ENCODE data around the gene TBCK. TPM values are rescaled to one million over a fixed set of nuclear protein-coding genes. Genes with fewer than 3 reads are reported as not detected.

Gene TBCK
- polyA plus RNA-seq, 1 of the 3 experiments (the other 2 are of a cell fraction) = 14.6 TPM

- no peaks in the 10 kb centered on the region for H4K20me1 ChIP-seq (ENCODE audit: insufficient read depth)
- no peak overlapping the region for H3K4me3 ChIP-seq (ENCODE audit: low read depth in 2 of 2, low read length in 1 of 2)
- no peak for DNase-seq
- H3K27me3 ChIP-seq (ENCODE audit: insufficient read depth) = no peaks in the 10 kb centered on the region
- H2AFZ ChIP-seq (ENCODE audit: low read depth) = no peak overlapping the region
- no peaks in the 10 kb centered on the region for H3K36me3 ChIP-seq (replicated peaks in 1 of 2; ENCODE audit: control insufficient read depth in 1 of 2, insufficient read depth in 2 of 2, low read length in 1 of 2)
- H3K9me3 ChIP-seq = no peaks in the 10 kb centered on the region
- H3K27ac ChIP-seq (ENCODE audit: low read depth in 2 of 2, low read length in 1 of 2) = no peak overlapping the region
- no peaks in the 10 kb centered on the region for H3K79me2 ChIP-seq (ENCODE audit: insufficient read depth)
- POLR2A ChIA-PET = no interaction called here
- WGBS (ENCODE audit: low lambda C conversion rate) = 100% methylated on average over 1 of the region's 1 CpG
- H3K9me2 ChIP-seq = no peaks in the 10 kb centered on the region; the same call in 1 of the 2 replicates
- no peaks in the 10 kb centered on the region; a peak in 1 of 4 replicates for H3K4me1 ChIP-seq (ENCODE audit: control insufficient read depth in 1 of 2, insufficient read depth in 2 of 2, low read depth in 1 of 2, low read length in 1 of 2)
- TF ChIP-seq, protein P1, sequence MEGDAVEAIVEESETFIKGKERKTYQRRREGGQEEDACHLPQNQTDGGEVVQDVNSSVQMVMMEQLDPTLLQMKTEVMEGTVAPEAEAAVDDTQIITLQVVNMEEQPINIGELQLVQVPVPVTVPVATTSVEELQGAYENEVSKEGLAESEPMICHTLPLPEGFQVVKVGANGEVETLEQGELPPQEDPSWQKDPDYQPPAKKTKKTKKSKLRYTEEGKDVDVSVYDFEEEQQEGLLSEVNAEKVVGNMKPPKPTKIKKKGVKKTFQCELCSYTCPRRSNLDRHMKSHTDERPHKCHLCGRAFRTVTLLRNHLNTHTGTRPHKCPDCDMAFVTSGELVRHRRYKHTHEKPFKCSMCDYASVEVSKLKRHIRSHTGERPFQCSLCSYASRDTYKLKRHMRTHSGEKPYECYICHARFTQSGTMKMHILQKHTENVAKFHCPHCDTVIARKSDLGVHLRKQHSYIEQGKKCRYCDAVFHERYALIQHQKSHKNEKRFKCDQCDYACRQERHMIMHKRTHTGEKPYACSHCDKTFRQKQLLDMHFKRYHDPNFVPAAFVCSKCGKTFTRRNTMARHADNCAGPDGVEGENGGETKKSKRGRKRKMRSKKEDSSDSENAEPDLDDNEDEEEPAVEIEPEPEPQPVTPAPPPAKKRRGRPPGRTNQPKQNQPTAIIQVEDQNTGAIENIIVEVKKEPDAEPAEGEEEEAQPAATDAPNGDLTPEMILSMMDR (IDR thresholded peaks at IDR 0.05) = peak; percentile 26
- TF ChIP-seq NRF1 (IDR thresholded peaks at IDR 0.05; ENCODE audit: low read depth, low read length) = no peak
- H3K9ac ChIP-seq = no peak overlapping the region
- CTCF ChIA-PET = no interaction called here
- no peak overlapping the region for H3K4me2 ChIP-seq
- no peaks in the 10 kb centered on the region for H3F3A ChIP-seq (replicated peaks; ENCODE audit: insufficient read depth)
Measured at GRCh38 chr4:106140601-106141000, 175.4 kb downstream of the TBCK start.

DNA sequence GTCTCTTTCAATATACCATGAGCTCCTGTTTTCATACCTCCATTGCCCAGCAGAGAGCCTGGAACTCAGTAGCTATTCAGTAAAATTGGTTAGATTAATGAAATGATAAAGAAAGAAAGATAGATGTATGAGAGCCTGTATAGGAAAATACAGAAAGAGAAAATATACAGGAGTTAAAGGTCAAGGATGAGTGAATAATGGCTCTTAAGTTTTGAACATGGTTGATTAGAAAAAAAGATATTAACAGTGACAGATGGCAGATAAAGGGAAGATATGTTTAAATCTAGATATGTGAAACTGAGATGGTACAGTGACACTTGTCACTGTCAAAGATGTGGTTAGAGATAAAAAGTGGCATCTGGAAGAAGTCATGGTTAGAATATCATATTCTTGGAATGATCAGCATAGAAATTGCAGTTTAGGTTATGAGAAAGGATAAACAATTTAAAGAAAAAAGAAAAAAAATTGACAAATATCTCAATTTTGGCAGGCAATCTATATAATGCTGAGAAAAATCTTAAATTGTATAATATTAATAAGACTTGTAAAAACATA lies 179.2 kb downstream of the TBCK start:
- Histone ChIP-seq H3K9me2 (no peaks in the 10 kb centered on the region; the same call in 1 of the 2 replicates), H4K20me1 (ENCODE audit: insufficient read depth) (no peaks in the 10 kb centered on the region), H3F3A (replicated peaks; ENCODE audit: insufficient read depth) (no peaks in the 10 kb centered on the region), H3K9me3 (no peaks in the 10 kb centered on the region), H3K27ac (ENCODE audit: low read depth in 2 of 2, low read length in 1 of 2) (no peak overlapping the region), H3K4me2 (no peak overlapping the region), H3K27me3 (ENCODE audit: insufficient read depth) (no peaks in the 10 kb centered on the region), H3K9ac (no peak overlapping the region), H3K4me1 (ENCODE audit: control insufficient read depth in 1 of 2, insufficient read depth in 2 of 2, low read depth in 1 of 2, low read length in 1 of 2) (no peaks in the 10 kb centered on the region; a peak in 1 of 4 replicates), H3K79me2 (ENCODE audit: insufficient read depth) (no peaks in the 10 kb centered on the region), H2AFZ (ENCODE audit: low read depth) (no peak overlapping the region), H3K4me3 (ENCODE audit: low read depth in 2 of 2, low read length in 1 of 2) (no peak overlapping the region), H3K36me3 (replicated peaks in 1 of 2; ENCODE audit: control insufficient read depth in 1 of 2, insufficient read depth in 2 of 2, low read length in 1 of 2) (no peaks in the 10 kb centered on the region)
- ChIA-PET POLR2A (no interaction called here), CTCF (no interaction called here)
- TF ChIP-seq PBX3 (IDR thresholded peaks at IDR 0.05) (peak; percentile 28; the same call in 1 of the 2 replicates), FOSL2 (IDR thresholded peaks at IDR 0.05; ENCODE audit: borderline replicate concordance, low read depth) (no peak), TCF12 (IDR thresholded peaks at IDR 0.05) (peak; percentile 55; the same call in 1 of the 2 replicates)
- no peak for DNase-seq

DNA sequence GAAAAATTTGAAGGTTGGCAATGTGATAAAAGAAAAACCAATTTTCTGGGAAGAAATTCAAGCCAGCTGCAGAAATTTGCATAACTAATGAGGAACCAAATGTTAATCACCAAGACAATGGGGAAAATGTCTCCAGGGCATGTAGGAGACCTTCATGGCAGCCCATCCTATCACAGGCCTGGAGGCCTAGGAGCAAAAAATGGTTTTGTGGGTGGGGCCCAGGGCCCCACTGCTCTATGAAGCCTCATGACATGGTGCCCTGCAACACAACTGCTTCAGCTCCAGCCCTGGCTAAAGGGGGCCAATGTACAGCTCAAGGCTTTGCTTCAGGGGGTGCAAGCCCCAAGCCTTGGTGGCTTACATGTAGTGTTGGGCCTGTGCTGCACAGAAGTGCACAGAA lies 184.0 kb downstream of the TBCK start:
- ChIA-PET POLR2A (no interaction called here), CTCF (no interaction called here)

More for the DNA sequence above, 184.0 kb downstream of the TBCK start:
- Histone ChIP-seq H3K4me2 (no peak overlapping the region), H3K4me1 (ENCODE audit: control insufficient read depth in 1 of 2, insufficient read depth in 2 of 2, low read depth in 1 of 2, low read length in 1 of 2) (no peaks in the 10 kb centered on the region; a peak in 1 of 4 replicates), H3F3A (replicated peaks; ENCODE audit: insufficient read depth) (no peaks in the 10 kb centered on the region), H3K36me3 (replicated peaks in 1 of 2; ENCODE audit: control insufficient read depth in 1 of 2, insufficient read depth in 2 of 2, low read length in 1 of 2) (peaks cover 0 to 3% of the 10 kb centered on the region in 2 experiments), H2AFZ (ENCODE audit: low read depth) (no peak overlapping the region), H4K20me1 (ENCODE audit: insufficient read depth) (no peaks in the 10 kb centered on the region), H3K27ac (ENCODE audit: low read depth in 2 of 2, low read length in 1 of 2) (no peak overlapping the region), H3K27me3 (ENCODE audit: insufficient read depth) (no peaks in the 10 kb centered on the region), H3K9ac (no peak overlapping the region), H3K9me3 (no peaks in the 10 kb centered on the region), H3K4me3 (ENCODE audit: low read depth in 2 of 2, low read length in 1 of 2) (no peak overlapping the region), H3K79me2 (ENCODE audit: insufficient read depth) (no peaks in the 10 kb centered on the region), H3K9me2 (no peaks in the 10 kb centered on the region)
- TF ChIP-seq ZBTB33 (IDR thresholded peaks at IDR 0.05; ENCODE audit: borderline replicate concordance, low read depth) = no peak
- TF ChIP-seq, protein P2, sequence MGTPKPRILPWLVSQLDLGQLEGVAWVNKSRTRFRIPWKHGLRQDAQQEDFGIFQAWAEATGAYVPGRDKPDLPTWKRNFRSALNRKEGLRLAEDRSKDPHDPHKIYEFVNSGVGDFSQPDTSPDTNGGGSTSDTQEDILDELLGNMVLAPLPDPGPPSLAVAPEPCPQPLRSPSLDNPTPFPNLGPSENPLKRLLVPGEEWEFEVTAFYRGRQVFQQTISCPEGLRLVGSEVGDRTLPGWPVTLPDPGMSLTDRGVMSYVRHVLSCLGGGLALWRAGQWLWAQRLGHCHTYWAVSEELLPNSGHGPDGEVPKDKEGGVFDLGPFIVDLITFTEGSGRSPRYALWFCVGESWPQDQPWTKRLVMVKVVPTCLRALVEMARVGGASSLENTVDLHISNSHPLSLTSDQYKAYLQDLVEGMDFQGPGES (IDR thresholded peaks at IDR 0.05; ENCODE audit: low read depth, low read length) = no peak
- TF ChIP-seq MAX (IDR thresholded peaks at IDR 0.05; ENCODE audit: low read depth) = no peak
- TF ChIP-seq TAF1 (IDR thresholded peaks at IDR 0.05; ENCODE audit: borderline replicate concordance, low read depth, low read length) = no peak
- TF ChIP-seq, protein P3, sequence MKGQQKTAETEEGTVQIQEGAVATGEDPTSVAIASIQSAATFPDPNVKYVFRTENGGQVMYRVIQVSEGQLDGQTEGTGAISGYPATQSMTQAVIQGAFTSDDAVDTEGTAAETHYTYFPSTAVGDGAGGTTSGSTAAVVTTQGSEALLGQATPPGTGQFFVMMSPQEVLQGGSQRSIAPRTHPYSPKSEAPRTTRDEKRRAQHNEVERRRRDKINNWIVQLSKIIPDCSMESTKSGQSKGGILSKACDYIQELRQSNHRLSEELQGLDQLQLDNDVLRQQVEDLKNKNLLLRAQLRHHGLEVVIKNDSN (IDR thresholded peaks at IDR 0.05; ENCODE audit: borderline replicate concordance, low read depth) = no peak
- TF ChIP-seq SMC3 (IDR thresholded peaks at IDR 0.05; ENCODE audit: low read depth, low read length) = no peak
- TF ChIP-seq MXI1 (IDR thresholded peaks at IDR 0.05; ENCODE audit: low read depth, low read length) = no peak
- no peak for TF ChIP-seq RFX5 (IDR thresholded peaks at IDR 0.05; ENCODE audit: low read length)
- no peak for TF ChIP-seq POLR2AphosphoS5 (IDR thresholded peaks at IDR 0.05; ENCODE audit: low read depth, low read length)
- TF ChIP-seq FOSL2 (IDR thresholded peaks at IDR 0.05; ENCODE audit: borderline replicate concordance, low read depth) = no peak
- DNase-seq = no peak

Data from SK-N-SH (cell line).